Suprapubic skin (tissue), 4 donors: ENCODE data around the gene SNURF.

Experiments
- CTCF ChIP-seq, 2 donors: fragments of 200-600 bp in 1 of 2; fragments of 450-650 bp in 1 of 2; sonication (generic) in 1 of 2; IDR thresholded peaks; one replicate each; pipeline ENCODE4 v1.5.1; 2016 to 2019; ENCODE audit warnings: antibody characterized with exemption in 2 of 2, mild to moderate bottlenecking in 1 of 2, moderate library complexity in 1 of 2
- POLR2A ChIP-seq, 2 donors: fragments of 450-650 bp; IDR thresholded peaks; one replicate each; pipeline ENCODE4 v1.6.1; 2017; ENCODE audit warnings: antibody characterized with exemption in 2 of 2, mild to moderate bottlenecking in 2 of 2, moderate library complexity in 2 of 2
- POLR2AphosphoS5 ChIP-seq, 3 donors: sonication (generic); formaldehyde crosslinking; IDR thresholded peaks; one replicate each; pipeline ENCODE4 v1.6.1; 2017; ENCODE audit warnings: antibody characterized with exemption in 3 of 3

- TF ChIP-seq POLR2AphosphoS5 (IDR thresholded peaks at IDR 0.05): no peak
- TF ChIP-seq POLR2A (IDR thresholded peaks at IDR 0.05): no peak
- TF ChIP-seq CTCF (IDR thresholded peaks at IDR 0.05): no peak
Measured at GRCh38 chr15:24919446-24919845, 35.3 kb upstream of the SNURF start.
